GM12864 (cell line): ENCODE results near the gene CLSTN3.

ENCODE experiments used
- DNase-seq: peaks from one replicate; pipeline ENCODE4 v3.0.0-alpha.2; 2011; ENCODE audit warnings: low read depth
- H3K4me3 ChIP-seq: 2 replicates; pipeline ENCODE4 v1.5.1; 2011; ENCODE audit warnings: mild to moderate bottlenecking, low read depth, low read length, control low read depth
- CTCF ChIP-seq: IDR thresholded peaks from 2 replicates; pipeline ENCODE4 v1.5.1; 2011; ENCODE audit warnings: low read depth, mild to moderate bottlenecking, moderate library complexity, low read length, control low read depth, inconsistent platforms; ENCODE audit errors: missing control alignments

CLSTN3 gene

GRCh38 chr12:7150841-7151240 is 20.7 kb downstream of the CLSTN3 start:
- TF ChIP-seq CTCF, result no peak
- no peak for DNase-seq
- no peak overlapping the region for H3K4me3 ChIP-seq

- TF ChIP-seq CTCF, result no peak
- H3K4me3 ChIP-seq, result no peak overlapping the region
- no peak for DNase-seq
Observed at GRCh38 chr12:7151532-7151931, 21.4 kb downstream of the CLSTN3 start.

- no peak for DNase-seq
- no peak overlapping the region for H3K4me3 ChIP-seq
- TF ChIP-seq CTCF, result no peak
Observed at GRCh38 chr12:7152818-7153217, 22.6 kb downstream of the CLSTN3 start.

- DNase-seq, result no peak
Observed at GRCh38 chr12:7154042-7154441, 23.9 kb downstream of the CLSTN3 start.

GRCh38 chr12:7154901-7155470 is 24.8 kb downstream of the CLSTN3 start:
- TF ChIP-seq CTCF, result no peak

More at GRCh38 chr12:7154042-7154441, 23.9 kb downstream of the CLSTN3 start:
- TF ChIP-seq CTCF, result no peak
- no peak overlapping the region for H3K4me3 ChIP-seq

GRCh38 chr12:7155471-7156034 is 25.4 kb downstream of the CLSTN3 start:
- DNase-seq, result no peak
- TF ChIP-seq CTCF, result no peak
- H3K4me3 ChIP-seq, result no peak overlapping the region

More at GRCh38 chr12:7154901-7155470, 24.8 kb downstream of the CLSTN3 start:
- no peak for DNase-seq
- no peak overlapping the region for H3K4me3 ChIP-seq
